Measurements from ENCODE around the gene SLC35G6.
"Not testable (repeated sequence)": the region's sequence is repeated elsewhere in the genome, so short reads cannot be mapped to it uniquely, and the experiment has no call there.

Gene SLC35G6

DNA sequence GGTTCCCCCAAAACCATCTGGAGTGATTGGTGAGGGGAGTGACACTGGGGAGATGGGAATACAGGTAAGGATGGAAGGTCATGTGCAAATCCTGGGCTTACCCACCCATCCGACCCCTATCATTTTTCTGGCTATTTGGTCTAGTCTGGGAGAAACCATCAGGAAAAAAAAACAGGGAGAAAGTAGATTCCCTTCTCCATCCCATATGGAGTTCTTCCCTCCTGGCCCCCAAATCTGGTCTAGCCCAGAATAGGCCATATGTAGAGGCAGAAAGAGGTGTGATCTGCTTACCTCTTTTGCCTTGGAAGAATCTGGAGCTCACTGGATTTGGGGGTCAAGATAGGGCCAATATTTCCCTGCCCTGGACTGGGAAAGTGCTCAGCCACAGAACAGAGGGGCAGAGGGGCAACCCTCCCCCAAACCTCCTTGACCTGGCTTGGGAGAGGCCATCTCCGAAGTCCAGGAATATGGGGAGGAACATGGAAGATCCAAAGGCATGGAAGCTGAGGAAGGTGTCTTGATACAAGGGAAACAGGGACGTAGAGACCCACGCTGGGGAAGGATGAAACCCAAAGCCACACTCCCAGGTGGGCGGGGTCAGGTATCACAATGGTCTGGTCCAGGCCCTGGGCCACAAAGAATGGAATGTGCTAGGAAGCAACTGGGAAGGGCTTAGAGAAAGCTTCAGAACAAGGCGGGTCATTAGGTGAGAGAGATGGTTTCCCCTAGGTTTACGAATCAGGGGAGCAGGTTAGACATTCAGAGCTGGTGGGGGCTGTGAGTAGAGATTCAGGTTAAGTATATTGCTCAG, 20.2 kb upstream of the SLC35G6 start:
- DNase-seq: no peak

DNA sequence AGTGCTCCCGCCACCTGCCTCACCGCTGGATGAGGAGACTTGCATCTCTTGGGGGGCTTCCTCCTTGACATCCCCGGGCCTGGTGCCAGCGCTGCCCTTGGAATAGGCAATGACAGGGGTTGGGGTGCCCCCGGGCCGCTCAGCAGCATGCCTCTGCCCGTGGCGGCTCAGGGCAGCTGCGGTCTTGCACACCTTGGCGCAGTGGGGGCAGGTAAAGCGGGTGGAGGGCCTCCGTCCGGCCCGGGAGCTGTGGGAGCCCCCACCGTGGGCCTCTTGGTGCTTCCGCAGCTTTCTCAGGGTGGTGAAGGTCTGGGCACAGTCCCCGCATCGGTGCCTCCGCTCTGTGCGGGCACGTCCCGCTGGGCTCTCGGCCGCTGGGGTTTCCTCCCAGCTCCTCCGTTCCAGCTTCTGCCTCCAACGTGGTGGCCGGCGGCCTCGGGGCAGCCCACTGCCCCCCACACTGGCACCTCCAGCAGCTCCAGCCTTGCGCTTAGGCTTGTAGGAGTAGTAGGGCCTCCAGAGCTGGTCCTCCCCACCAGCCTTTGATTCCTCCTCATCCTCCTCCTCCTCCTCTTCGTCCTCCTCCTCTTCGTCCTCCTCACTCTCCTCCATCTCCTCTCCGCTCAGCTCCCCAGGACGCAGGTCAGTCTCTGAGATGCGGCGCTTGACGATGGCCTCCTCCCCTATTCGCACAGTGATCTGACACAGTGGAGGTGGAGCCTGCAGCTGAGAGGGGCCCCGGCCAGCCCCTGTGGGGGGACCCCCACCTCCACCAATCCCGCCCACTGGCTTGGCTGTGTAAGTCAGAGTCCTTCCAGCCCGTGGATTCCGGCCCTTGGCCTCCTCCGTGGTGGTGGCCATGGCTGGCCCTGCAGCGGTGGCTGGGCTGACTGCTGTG, 18.5 kb upstream of the SLC35G6 start:
- no peak for DNase-seq

- DNase-seq: no peak
Observed at GRCh38 chr17:7463372-7463846, 17.8 kb upstream of the SLC35G6 start.

DNA sequence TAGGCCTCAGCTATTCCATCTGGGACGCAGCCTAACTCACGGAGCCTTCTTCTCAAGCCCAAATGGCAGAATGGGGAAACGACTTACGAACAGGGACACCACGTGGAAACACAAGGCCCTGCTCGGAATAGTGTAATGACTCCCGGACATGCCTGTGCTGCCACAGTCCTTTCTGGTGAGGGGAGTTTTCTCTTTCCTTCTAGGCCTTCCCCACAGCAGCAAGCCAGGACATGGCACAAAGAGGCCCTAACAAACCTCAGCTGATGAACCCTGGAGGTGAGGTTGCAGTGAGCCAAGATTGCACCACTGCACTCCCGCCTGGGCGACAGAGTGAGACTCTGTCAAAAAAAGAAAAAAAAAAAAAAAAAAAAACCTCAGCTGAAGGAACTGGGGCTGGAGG, 17.2 kb upstream of the SLC35G6 start:
- no peak for DNase-seq

GRCh38 chr17:7465597-7466275, 15.5 kb upstream of the SLC35G6 start:
- no peak for DNase-seq

DNA sequence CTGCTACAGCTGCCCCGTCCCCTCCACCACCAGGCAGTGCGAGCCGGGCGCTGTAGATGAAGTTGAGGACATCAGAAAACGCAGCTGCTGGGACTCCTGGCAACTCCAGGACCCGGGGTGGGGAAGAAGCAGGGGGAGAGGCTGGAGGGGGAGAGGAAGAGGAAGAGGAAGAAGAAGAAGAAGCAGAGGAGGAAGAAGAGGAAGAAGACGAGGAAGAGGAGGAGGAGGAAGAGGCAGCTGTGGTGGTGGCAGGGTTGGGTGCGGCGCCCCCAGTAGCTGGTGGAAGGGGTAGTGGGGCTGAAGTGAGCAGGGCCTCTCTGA, 15.0 kb upstream of the SLC35G6 start:
- DNase-seq: no peak

DNA sequence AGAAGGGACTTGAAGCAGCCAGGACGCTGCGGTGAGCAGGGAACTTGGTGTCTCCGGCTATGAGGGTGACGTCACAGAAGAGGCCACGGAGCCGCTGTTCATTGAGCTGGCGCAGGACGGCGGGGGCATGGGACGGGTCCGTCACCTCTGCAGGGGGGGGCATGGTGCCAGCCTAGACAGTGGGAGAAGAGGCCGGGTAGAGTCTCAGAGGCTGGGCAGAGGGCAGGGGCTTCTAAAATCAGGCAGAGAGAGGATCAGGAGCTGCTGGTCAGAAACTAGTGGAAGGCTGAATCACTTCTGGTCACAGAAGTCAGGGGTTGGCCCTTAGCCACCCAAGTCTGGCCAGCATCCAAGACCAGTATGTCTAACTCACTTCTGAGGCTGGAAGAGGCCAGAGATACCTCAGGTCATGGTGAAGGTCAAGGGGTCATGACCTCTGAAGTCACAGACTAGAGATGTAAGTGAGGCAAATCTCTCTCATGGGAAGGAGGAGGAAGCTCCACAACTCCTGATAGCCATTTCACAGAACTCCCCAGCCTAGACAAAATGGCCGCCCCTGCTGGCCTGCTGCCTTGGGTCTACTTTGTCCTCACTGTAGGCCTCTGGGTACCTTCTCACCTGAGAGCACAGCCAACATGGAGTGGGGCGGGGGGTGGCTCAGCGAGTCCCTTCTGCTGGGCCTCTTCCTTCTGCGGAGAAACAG, 14.5 kb upstream of the SLC35G6 start:
- DNase-seq: no peak

DNA sequence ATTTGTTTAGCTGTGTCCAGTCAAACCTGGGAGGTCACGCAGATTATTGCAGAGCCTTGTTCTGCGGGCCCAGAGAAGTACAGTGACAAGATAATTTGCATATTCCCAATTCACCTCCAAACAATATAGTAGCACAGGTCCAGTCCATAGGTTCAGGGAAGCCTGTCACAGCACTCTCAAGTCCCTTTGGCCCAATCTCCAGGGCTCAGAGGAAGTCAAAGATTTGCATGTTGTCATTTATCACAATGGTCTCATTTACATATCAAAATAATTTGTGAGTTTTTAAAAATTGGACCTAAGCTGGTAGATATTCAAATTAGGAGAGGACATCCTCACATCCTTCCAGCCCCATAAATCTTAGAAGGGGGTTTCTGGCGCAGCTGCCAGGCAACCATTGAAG, 13.7 kb upstream of the SLC35G6 start:
- DNase-seq: no peak

DNA sequence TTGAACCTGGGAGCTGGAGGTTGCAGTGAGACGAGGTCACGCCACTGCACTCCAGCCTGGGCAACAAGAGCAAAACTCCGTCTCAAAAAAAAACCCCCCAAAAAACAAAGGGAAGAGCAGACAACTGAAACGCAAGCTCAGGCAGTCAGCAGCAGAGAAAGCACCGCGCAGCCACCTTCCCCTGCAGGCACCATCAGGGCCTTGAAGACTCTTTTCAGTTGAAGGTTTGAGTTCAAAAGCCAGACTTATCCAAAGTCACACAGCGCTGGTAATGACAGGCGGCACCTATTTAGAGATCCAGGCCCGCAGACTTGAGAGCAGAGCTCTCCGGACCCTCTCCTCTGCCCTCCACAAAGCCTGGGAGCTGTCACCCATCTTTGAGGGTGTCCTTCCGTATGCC, 13.0 kb upstream of the SLC35G6 start:
- DNase-seq: no peak

DNA sequence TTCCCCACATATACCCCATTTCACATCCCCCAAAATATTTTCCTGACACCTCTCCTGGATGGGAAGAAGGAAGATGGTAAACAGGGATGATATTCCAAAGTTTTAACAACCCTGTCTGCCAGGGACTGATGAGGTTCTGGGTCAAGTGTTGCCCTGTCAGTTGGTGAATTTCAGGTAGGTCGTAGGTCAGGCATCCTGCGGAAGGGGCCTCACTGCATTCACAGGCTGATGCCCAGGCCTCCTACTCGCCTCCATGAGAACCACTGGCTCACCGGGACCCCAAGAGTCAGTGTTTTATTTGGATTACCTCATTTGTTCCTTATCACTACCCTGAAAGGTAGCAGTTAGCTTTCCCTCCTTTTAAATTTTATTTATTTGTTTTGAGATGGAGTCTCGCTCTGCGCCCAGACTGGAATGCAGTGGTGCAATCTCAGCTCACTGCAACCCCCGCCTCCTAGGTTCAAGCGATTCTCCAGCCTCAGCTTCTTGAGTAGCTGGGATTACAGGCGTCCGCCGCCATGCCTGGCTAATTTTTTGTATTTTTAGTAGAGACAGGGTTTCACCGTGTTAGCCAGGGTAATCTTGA, 12.3 kb upstream of the SLC35G6 start:
- DNase-seq: no peak

- not testable (repeated sequence) for DNase-seq
Observed at GRCh38 chr17:7469843-7470242, 11.4 kb upstream of the SLC35G6 start.

DNA sequence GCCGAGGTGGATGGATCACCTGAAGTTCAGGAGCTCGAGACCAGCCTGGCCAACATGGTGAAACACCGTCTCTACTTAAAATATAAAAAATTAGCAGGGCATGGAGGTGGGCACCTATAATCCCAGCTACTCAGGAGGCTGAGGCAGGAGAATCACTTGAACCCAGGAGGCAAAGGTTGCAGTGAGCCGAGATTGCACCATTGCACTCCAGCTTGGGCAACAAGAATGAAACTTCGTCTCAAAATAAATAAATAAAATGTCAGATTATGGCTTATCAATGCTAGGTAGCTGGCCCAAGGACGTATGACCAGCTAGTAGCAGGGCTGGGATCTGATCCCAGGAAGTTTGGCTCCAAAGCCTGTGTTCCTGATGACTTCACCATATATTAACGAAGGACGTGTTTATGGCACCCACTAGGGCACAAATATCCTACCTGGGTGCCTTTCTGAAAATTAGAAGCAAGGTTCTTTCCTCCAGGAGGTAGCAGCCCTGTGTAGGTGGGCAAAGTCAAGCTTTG, 10.7 kb upstream of the SLC35G6 start:
- not testable (repeated sequence) for DNase-seq

DNA sequence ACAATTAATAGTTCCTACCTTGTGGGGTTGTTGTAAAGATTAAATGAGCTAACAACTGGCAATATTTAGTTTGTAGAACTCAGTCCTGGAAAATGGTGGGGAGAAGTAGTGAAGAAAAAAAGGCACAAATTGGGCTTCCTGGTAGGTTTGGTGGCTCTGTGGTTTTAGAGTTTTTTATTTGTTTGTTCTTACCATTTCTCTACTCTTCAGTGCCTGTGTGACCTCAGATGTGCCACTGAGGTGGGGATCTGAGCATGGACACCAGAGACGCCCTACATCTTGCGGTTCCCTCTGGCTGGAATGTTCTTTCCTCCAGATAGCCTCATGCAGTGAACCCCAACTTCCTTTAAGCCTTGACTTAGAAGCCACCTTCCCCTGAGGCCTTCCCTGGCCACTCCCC, 9.5 kb upstream of the SLC35G6 start:
- no peak for DNase-seq

DNA sequence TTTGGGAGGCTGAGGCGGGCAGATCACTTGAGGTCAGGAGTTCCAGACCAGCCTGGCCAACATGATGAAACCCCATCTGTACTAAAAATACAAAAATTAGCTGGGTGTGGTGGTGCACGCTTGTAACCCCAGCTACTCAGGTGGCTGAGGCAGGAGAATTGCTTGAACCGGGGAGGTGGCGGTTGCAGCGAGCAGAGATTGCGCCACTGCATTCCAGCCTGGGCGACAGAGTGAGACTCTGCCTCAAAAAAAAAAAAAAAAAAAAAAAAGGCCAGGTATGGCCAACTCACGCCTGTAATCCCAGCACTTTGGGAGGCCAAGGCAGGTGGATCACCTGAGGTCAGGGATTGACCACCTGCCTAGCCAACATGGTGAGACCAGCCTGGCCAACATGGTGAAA, 6.5 kb upstream of the SLC35G6 start:
- not testable (repeated sequence) for DNase-seq

DNA sequence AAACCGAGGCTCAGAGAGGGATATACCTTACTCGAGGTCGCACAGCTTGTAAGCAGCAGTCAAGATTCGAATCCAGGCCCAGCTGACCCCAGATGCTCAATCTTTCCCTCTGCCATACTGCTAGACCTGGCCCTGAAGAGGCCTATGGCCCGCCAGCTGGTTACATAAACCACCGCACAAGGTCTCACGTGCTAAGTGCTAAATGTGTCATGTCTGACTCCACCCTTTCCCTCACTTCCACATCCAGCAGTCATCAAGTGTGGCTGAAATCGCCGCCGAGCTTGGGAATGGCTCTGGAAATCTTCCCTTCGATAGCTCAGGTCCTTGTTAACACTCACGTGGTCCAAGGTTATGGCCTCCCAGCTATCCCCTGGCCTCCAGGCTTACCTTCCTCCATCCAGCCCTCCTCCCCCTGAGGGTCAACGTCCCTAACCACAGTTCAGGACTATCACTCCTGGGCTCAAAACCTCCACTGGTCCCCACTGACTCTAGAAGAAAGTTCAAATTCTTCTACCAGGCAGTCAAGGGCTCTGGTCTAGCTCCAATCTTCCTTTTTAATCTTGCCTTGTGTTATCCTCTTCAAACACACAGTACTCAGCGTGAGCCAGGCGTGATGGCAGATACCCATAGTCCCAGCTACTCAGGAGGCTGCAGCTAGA, 5.4 kb upstream of the SLC35G6 start:
- DNase-seq: no peak

DNA sequence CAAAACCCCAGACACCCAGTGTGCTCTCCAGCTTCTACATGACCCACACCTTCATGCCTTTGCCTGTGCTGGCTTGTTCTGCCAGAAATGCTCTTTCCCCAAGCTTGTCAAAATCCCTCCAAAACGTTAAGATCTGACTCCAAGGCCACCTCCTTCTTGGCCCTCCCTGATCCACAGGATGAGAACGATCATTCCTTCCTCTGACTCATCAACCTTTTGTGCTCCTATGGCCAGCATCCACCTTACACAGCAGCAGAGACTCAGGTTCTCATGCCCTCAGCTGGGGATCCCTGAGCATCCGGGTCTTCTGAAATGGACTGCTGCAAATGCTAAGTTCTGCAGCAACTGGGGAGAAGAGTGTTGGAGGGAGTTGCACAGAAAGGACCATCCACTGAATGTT, 4.8 kb upstream of the SLC35G6 start:
- DNase-seq: no peak

GRCh38 chr17:7476951-7477350, 4.3 kb upstream of the SLC35G6 start:
- DNase-seq: no peak

- DNase-seq: peak; percentile 65
Observed at GRCh38 chr17:7477392-7478275, 3.6 kb upstream of the SLC35G6 start.

- peak; percentile 57 for DNase-seq
Observed at GRCh38 chr17:7478276-7479212, 2.7 kb upstream of the SLC35G6 start.
